K562 (cell line): Measurements from ENCODE around the gene OR52A5. TPM values are rescaled to one million over a fixed set of nuclear protein-coding genes. Genes with fewer than 3 reads are reported as not detected.
A peak's percentile ranks its signal among the peaks of the same experiment; 100 is the strongest.
"Not testable (repeated sequence)": the region's sequence is repeated elsewhere in the genome, so short reads cannot be mapped to it uniquely, and the experiment has no call there.

Experiments used
- ATAC-seq: fragments of 200-7000 bp; cut with Tn5 transposase; 3 replicates; pipeline ENCODE4 v1.9.1; 2020; ENCODE audit warnings: moderate library complexity
- BruUV-seq: library from RNA; stranded (reverse); fragments of 400-500 nt; replicated peaks from 2 replicates; lab custom pipeline; 2021; lab: Mats Ljungman, UMichigan
- CTCF ChIA-PET: fragments of 300-600 bp; formaldehyde crosslinking; extraction: SDS; loops from one replicate; lab custom pipeline; 2021; ENCODE audit warnings: low intra/inter-chr PET ratio; lab: Yijun Ruan, JAX
- POLR2A ChIA-PET: fragments of 300-600, 350-650 bp; sonication (Branson Sonifier 250); formaldehyde crosslinking; extraction: SDS; loops from one replicate; lab custom pipeline; 2021; ENCODE audit warnings: antibody characterized with exemption, inconsistent platforms; lab: Yijun Ruan, JAX
- DNase-seq, 4 experiments: peaks; one replicate each; pipeline versions ENCODE4 v3.0.0 to v3.0.0-alpha.2; 2011 to 2018; ENCODE audit warnings: low spot score in 3 of 4, mixed read lengths in 3 of 4; ENCODE audit errors: extremely low read depth in 1 of 4
- FAIRE-seq: peaks from 2 replicates; lab custom pipeline; 2011; peaks lifted over from hg19 to GRCh38; lab: Jason Lieb, UNC
- H2AFZ ChIP-seq: 2 replicates; pipeline ENCODE4 v1.6.0; 2011; ENCODE audit warnings: low read depth, low read length, control low read depth, inconsistent platforms
- H3K27ac ChIP-seq: fragments of 200-600 bp; 3 replicates; pipeline ENCODE4 v1.8.0; 2011; ENCODE audit warnings: low read depth, mild to moderate bottlenecking, control low read depth, inconsistent platforms, low read length, moderate library complexity, mixed read lengths; ENCODE audit errors: extremely low read depth
- H3K27me3 ChIP-seq, 2 experiments: fragments of 300-600 bp in 1 of 2; 2 replicates in 1 of 2; 3 replicates in 1 of 2; pipeline versions ENCODE4 v1.6.0 to v1.8.0; 2011; ENCODE audit warnings: inconsistent platforms in 2 of 2, low read length in 2 of 2, mild to moderate bottlenecking in 1 of 2, mixed read lengths in 1 of 2, moderate library complexity in 1 of 2; ENCODE audit not compliant: control insufficient read depth in 2 of 2, insufficient read depth in 2 of 2
- H3K36me3 ChIP-seq: fragments of 300-600 bp; 3 replicates; pipeline ENCODE4 v1.8.0; 2011; ENCODE audit warnings: mild to moderate bottlenecking, low read length, inconsistent platforms; ENCODE audit not compliant: control insufficient read depth, insufficient read depth
- H3K4me1 ChIP-seq, 2 experiments: fragments of 200-600 bp in 1 of 2; replicated peaks in 1 of 2; 2 replicates in 1 of 2; 3 replicates in 1 of 2; pipeline versions ENCODE4 v1.5.1 to v1.8.0; 2011; ENCODE audit warnings: inconsistent platforms in 2 of 2, low read length in 2 of 2, mild to moderate bottlenecking in 1 of 2, mixed read lengths in 1 of 2, moderate library complexity in 1 of 2; ENCODE audit not compliant: control insufficient read depth in 2 of 2, insufficient read depth in 2 of 2
- H3K4me2 ChIP-seq: 2 replicates; pipeline ENCODE4 v1.6.1; 2011; ENCODE audit warnings: low read length, control low read depth, inconsistent platforms, mixed read lengths; ENCODE audit not compliant: insufficient read depth
- H3K4me3 ChIP-seq: fragments of 200-600 bp; sonication (generic), shearing (Covaris generic); 2 replicates; pipeline ENCODE4 v1.5.1; 2016; ENCODE audit warnings: control low read depth, inconsistent platforms
- H3K79me2 ChIP-seq: fragments of 200-600 bp; 3 replicates; pipeline ENCODE4 v1.8.0; 2011; ENCODE audit warnings: low read length, inconsistent platforms; ENCODE audit not compliant: control insufficient read depth, insufficient read depth
- H3K9ac ChIP-seq, 2 experiments: 2 replicates each; pipeline versions ENCODE4 v1.6.0 to v1.6.1; 2011; ENCODE audit warnings: low read depth in 2 of 2, low read length in 2 of 2, control low read depth in 1 of 2, inconsistent platforms in 1 of 2, mild to moderate bottlenecking in 1 of 2, mixed read lengths in 1 of 2; ENCODE audit not compliant: insufficient read depth in 1 of 2
- H3K9me1 ChIP-seq: one replicate; pipeline ENCODE4 v1.6.0; 2011; ENCODE audit warnings: inconsistent platforms, mild to moderate bottlenecking, low read length, moderate library complexity; ENCODE audit not compliant: control insufficient read depth, insufficient read depth
- H3K9me3 ChIP-seq: replicated peaks from 2 replicates; pipeline ENCODE4 v1.5.1; 2011; ENCODE audit warnings: low read depth, low read length, inconsistent platforms; ENCODE audit not compliant: control insufficient read depth, insufficient read depth
- H4K20me1 ChIP-seq: replicated peaks from 2 replicates; pipeline ENCODE4 v1.6.1; 2011; ENCODE audit warnings: low read length, inconsistent platforms, mixed read lengths; ENCODE audit not compliant: control insufficient read depth, insufficient read depth
- CBFA2T3 ChIP-seq: fragments of 450-650 bp; IDR thresholded peaks from 2 replicates; pipeline ENCODE4 v1.6.1; 2017
- ELF4 ChIP-seq: fragments of 450-650 bp; formaldehyde crosslinking; IDR thresholded peaks from 2 replicates; pipeline ENCODE4 v1.4.0; 2022; ENCODE audit warnings: missing genetic modification characterization
- FOXM1 ChIP-seq, 2 experiments: fragments of 450-650 bp in 1 of 2; sonication (generic) in 1 of 2; formaldehyde crosslinking in 1 of 2; IDR thresholded peaks; 2 replicates each; pipeline versions ENCODE4 v1.6.1 to v1.9.0; 2017 to 2022; ENCODE audit warnings: low read depth in 2 of 2, mild to moderate bottlenecking in 2 of 2, missing genetic modification reagents in 1 of 2, moderate library complexity in 1 of 2
- GATAD2A ChIP-seq: fragments of 450-650 bp; IDR thresholded peaks from 2 replicates; pipeline ENCODE4 v1.6.1; 2017
- HDAC1 ChIP-seq, 2 experiments: fragments of 450-650 bp; IDR thresholded peaks; 2 replicates each; pipeline ENCODE4 v1.6.1; 2016 to 2017; ENCODE audit warnings: inconsistent platforms in 1 of 2, mild to moderate bottlenecking in 1 of 2, moderate library complexity in 1 of 2
- HDAC2 ChIP-seq: fragments of 450-650 bp; IDR thresholded peaks from 2 replicates; pipeline ENCODE4 v1.6.1; 2016; ENCODE audit warnings: mild to moderate bottlenecking
- MEF2D ChIP-seq: conservative IDR thresholded peaks from 2 replicates; pipeline ENCODE4 v1.6.1; 2016; ENCODE audit warnings: low read depth, missing genetic modification characterization, missing compliant biosample characterization
- MTA1 ChIP-seq: fragments of 450-650 bp; IDR thresholded peaks from 2 replicates; pipeline ENCODE4 v1.6.1; 2017; ENCODE audit warnings: borderline replicate concordance
- MTA2 ChIP-seq: fragments of 450-650 bp; IDR thresholded peaks from 2 replicates; pipeline ENCODE4 v1.6.1; 2016; ENCODE audit warnings: low read depth
- PHB2 ChIP-seq: fragments of 450-650 bp; IDR thresholded peaks from 2 replicates; pipeline ENCODE4 v1.6.1; 2017; ENCODE audit warnings: low read depth
- PYGO2 ChIP-seq: fragments of 450-650 bp; IDR thresholded peaks from 2 replicates; pipeline ENCODE4 v1.6.1; 2016; ENCODE audit warnings: mild to moderate bottlenecking, missing genetic modification characterization, moderate library complexity, missing compliant biosample characterization
- SMARCA4 ChIP-seq: fragments of 450-650 bp; IDR thresholded peaks from 2 replicates; pipeline ENCODE4 v1.6.1; 2016
- SMARCE1 ChIP-seq: fragments of 450-650 bp; IDR thresholded peaks from 2 replicates; pipeline ENCODE4 v1.7.1; 2016; ENCODE audit warnings: mild to moderate bottlenecking
- TAL1 ChIP-seq: fragments of 450-650 bp; IDR thresholded peaks from 2 replicates; pipeline ENCODE4 v1.6.1; 2016; ENCODE audit warnings: mild to moderate bottlenecking
- TCF3 ChIP-seq: sonication (generic); formaldehyde crosslinking; IDR thresholded peaks from 2 replicates; pipeline ENCODE4 v1.4.0; 2020; ENCODE audit warnings: mild to moderate bottlenecking, missing genetic modification reagents
- TEAD4 ChIP-seq, 2 experiments: sonication (generic) in 1 of 2; formaldehyde crosslinking in 1 of 2; IDR thresholded peaks; 2 replicates each; pipeline versions ENCODE4 v1.6.1 to v1.8.0; 2012 to 2022; ENCODE audit warnings: borderline replicate concordance in 1 of 2, inconsistent platforms in 1 of 2, low read length in 1 of 2, mild to moderate bottlenecking in 1 of 2, missing genetic modification reagents in 1 of 2
- TRIM24 ChIP-seq, 2 experiments: fragments of 450-650 bp; IDR thresholded peaks; 2 replicates each; pipeline ENCODE4 v1.6.1; 2016
- ZNF766 ChIP-seq: fragments of 200-800 bp; sonication (Bioruptor generic); conservative IDR thresholded peaks from 2 replicates; pipeline ENCODE4 v1.6.1; 2016; ENCODE audit warnings: missing genetic modification characterization, missing compliant biosample characterization
- WGBS: fragments of 100-300 bp; shearing (Covaris generic); methylation state at CpG from one replicate; pipeline ENCODE4 v1.1.6; 2016; ENCODE audit warnings: low coverage, mixed read lengths; ENCODE audit not compliant: insufficient coverage; ENCODE audit errors: missing lambda C conversion rate; 5-methylcytosine and 5-hydroxymethylcytosine counted together
- in situ Hi-C: fragments of 300-500 bp; cut with MboI; formaldehyde crosslinking; loops from 4 replicates; pipeline ENCODE4 v1.15.0; 2018; ENCODE audit warnings: inconsistent platforms, mixed read lengths
- intact Hi-C: fragments of 100-400 bp; cut with micrococcal nuclease; formaldehyde crosslinking; loops from 2 replicates; pipeline ENCODE4 v1.14.2; 2022
- polyA plus RNA-seq, 8 experiments: library from polyadenylated mRNA; depleted of rRNA in 4 of 8; stranded (reverse) in 5 of 8; unstranded in 3 of 8; fragments of >200 nt; fragmentation: Nextera tagmentation in 2 of 8; fragmentation: Illumina TruSeq in 1 of 8; extraction: Ambion mirVana in 2 of 8; extraction: Trizol in 1 of 8; gene quantifications; 2 replicates each; pipeline versions ENCODE4 v1.2.1 to v1.2.3, GENCODE V29; 2011 to 2014; ENCODE audit warnings: inconsistent platforms in 1 of 8, missing spikeins in 1 of 8
- total RNA-seq, 7 experiments: library from RNA; depleted of rRNA in 6 of 7; stranded (reverse); fragments of >200 nt in 6 of 7; fragmentation: Illumina TruSeq in 2 of 7; extraction: Trizol in 2 of 7; gene quantifications; 2 replicates each; pipeline versions ENCODE4 v1.2.1 to v1.2.3, GENCODE V29; 2011 to 2021; ENCODE audit warnings: low replicate concordance in 1 of 7
- TF ChIP-seq, protein P1 (sequence below): fragments of 450-650 bp; IDR thresholded peaks from 2 replicates; pipeline ENCODE4 v1.6.1; 2016; ENCODE audit warnings: antibody characterized with exemption
- TF ChIP-seq, protein P2 (sequence below), 3 experiments: fragments of 200-800 bp in 1 of 3; fragments of 250-450 bp in 1 of 3; fragments of 450-650 bp in 1 of 3; sonication (Bioruptor Pico) in 1 of 3; sonication (Bioruptor generic) in 1 of 3; formaldehyde crosslinking in 1 of 3; IDR thresholded peaks; 2 replicates each; pipeline versions ENCODE4 v1.6.1 to v1.8.0; 2016 to 2022; ENCODE audit warnings: mild to moderate bottlenecking in 2 of 3, missing genetic modification characterization in 2 of 3, missing compliant biosample characterization in 1 of 3, moderate library complexity in 1 of 3

Gene OR52A5
- total and polyA plus RNA-seq, 9 of the 15 experiments (the other 6 are each of a cell fraction or from before 2014, with no cell fraction given) = 0.04 to 1.1 (median 0.94) TPM; not detected in 6

DNA sequence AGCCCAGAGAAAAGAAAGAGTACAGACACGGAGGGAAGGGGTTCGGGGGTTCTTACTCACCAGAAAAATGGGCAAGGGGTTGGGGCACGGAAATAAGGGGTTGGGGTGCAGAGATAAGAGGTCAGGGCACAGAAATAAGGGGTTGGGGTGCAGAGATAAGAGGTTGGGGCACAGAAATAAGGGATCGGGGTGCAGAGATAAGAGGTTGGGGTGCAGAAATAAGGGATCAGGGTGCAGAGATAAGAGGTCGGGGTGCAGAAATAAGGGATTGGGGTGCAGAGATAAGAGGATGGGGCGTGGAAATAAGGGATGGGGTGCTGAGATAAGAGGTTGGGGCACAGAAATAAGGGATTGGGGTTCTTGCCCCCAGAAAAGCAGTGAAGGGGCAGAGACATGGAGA is 26.7 kb upstream of the OR52A5 start:
- DNase-seq; H3K27ac ChIP-seq; H3K9me1 ChIP-seq; intact Hi-C loops; POLR2A ChIA-PET; H2AFZ ChIP-seq; BruUV-seq; FAIRE-seq; H3K36me3 ChIP-seq; H3K79me2 ChIP-seq; H3K9me3 ChIP-seq; H4K20me1 ChIP-seq; CTCF ChIA-PET; H3K9ac ChIP-seq; ATAC-seq; H3K27me3 ChIP-seq; H3K4me3 ChIP-seq; TF ChIP-seq TEAD4 (CRISPR knock-in tag; IDR thresholded peaks at IDR 0.05; ENCODE audit: borderline replicate concordance); FOXM1 (CRISPR knock-in tag; IDR thresholded peaks at IDR 0.05; ENCODE audit: low read depth): not testable (repeated sequence)
- WGBS = 7% methylated on average over 6 of the region's 6 CpGs
- in situ Hi-C loops = loop anchor here (5.0 kb wide), 1 partner anchor 1518 kb away; the partner anchor contains the start of gene ART1
- H3K4me2 ChIP-seq = peak overlapping the region; percentile 39; the same call in 1 of the 2 replicates
- peaks cover 0 to 11% of the 10 kb centered on the region in 2 experiments; a peak in 2 of 5 replicates for H3K4me1 ChIP-seq
- TF ChIP-seq PYGO2 (peak; percentile 77), HDAC2 (0 out of 2 replicates have a peak, but pooled peaks have one; percentile 37), ZNF766 (CRISPR knock-in tag) (0 out of 2 replicates have a peak, but pooled peaks have one; percentile 27), SMARCA4 (peak; percentile 22; the same call in 1 of the 2 replicates), HDAC1 (IDR thresholded peaks at IDR 0.05) (peak in 1 of 2 experiments; percentile 62; a peak in 2 of 4 replicates), MEF2D (tag) (0 out of 2 replicates have a peak, but pooled peaks have one; percentile 44), TCF3 (CRISPR knock-in tag) (peak; percentile 71), TEAD4 (IDR thresholded peaks at IDR 0.05; ENCODE audit: low read length) (0 out of 2 replicates have a peak, but pooled peaks have one; percentile 9), GATAD2A (peak; percentile 89; the same call in 1 of the 2 replicates), TRIM24 (IDR thresholded peaks at IDR 0.05) (peak; percentile 60 to 64; a peak in 3 of 4 replicates), ELF4 (CRISPR knock-in tag) (peak; percentile 97), SMARCE1 (peak; percentile 79), MTA1 (peak; percentile 59), PHB2 (peak; percentile 73), MTA2 (peak; percentile 87), TAL1 (peak; percentile 89), CBFA2T3 (peak; percentile 91), FOXM1 (IDR thresholded peaks at IDR 0.05; ENCODE audit: low read depth) (peak; percentile 43; the same call in 1 of the 2 replicates)
- TF ChIP-seq, protein P1, sequence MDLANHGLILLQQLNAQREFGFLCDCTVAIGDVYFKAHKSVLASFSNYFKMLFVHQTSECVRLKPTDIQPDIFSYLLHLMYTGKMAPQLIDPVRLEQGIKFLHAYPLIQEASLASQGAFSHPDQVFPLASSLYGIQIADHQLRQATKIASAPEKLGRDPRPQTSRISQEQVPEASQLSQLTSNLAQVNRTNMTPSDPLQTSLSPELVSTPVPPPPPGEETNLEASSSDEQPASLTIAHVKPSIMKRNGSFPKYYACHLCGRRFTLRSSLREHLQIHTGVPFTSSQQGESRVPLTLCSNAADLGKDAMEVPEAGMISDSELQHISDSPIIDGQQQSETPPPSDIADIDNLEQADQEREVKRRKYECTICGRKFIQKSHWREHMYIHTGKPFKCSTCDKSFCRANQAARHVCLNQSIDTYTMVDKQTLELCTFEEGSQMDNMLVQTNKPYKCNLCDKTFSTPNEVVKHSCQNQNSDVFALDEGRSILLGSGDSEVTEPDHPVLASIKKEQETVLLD = peak; percentile 85
- TF ChIP-seq, protein P2, sequence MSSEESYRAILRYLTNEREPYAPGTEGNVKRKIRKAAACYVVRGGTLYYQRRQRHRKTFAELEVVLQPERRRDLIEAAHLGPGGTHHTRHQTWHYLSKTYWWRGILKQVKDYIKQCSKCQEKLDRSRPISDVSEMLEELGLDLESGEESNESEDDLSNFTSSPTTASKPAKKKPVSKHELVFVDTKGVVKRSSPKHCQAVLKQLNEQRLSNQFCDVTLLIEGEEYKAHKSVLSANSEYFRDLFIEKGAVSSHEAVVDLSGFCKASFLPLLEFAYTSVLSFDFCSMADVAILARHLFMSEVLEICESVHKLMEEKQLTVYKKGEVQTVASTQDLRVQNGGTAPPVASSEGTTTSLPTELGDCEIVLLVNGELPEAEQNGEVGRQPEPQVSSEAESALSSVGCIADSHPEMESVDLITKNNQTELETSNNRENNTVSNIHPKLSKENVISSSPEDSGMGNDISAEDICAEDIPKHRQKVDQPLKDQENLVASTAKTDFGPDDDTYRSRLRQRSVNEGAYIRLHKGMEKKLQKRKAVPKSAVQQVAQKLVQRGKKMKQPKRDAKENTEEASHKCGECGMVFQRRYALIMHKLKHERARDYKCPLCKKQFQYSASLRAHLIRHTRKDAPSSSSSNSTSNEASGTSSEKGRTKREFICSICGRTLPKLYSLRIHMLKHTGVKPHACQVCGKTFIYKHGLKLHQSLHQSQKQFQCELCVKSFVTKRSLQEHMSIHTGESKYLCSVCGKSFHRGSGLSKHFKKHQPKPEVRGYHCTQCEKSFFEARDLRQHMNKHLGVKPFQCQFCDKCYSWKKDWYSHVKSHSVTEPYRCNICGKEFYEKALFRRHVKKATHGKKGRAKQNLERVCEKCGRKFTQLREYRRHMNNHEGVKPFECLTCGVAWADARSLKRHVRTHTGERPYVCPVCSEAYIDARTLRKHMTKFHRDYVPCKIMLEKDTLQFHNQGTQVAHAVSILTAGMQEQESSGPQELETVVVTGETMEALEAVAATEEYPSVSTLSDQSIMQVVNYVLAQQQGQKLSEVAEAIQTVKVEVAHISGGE (CRISPR knock-in tag; IDR thresholded peaks at IDR 0.05) = 0 out of 6 replicates have a peak, but pooled peaks of 1 of the 3 experiments have one; percentile 24
